CD4-positive, alpha-beta T cell (primary cell): ENCODE data around the gene CLPTM1. TPM values are rescaled to one million over a fixed set of nuclear protein-coding genes. Genes with fewer than 3 reads are reported as not detected.

ENCODE experiments used
- ATAC-seq: fragments of 200-7000 bp; cut with Tn5 transposase; one replicate; pipeline ENCODE4 v1.10.0; 2022; ENCODE audit warnings: mild to moderate bottlenecking; ENCODE audit not compliant: poor library complexity
- CTCF ChIA-PET: fragments of 350-600 bp; sonication (Branson Sonifier 250); formaldehyde crosslinking; loops from one replicate; lab custom pipeline; 2021; ENCODE audit warnings: antibody characterized with exemption, inconsistent platforms; lab: Charles Lee
- POLR2A ChIA-PET: fragments of 350-600 bp; sonication (Branson Sonifier 250); formaldehyde crosslinking; loops from one replicate; lab custom pipeline; 2021; ENCODE audit warnings: antibody characterized with exemption, inconsistent platforms; lab: Charles Lee
- DNase-seq, 14 experiments: peaks; one replicate each; pipeline ENCODE4 v3.0.0-alpha.2; 2013 to 2020; ENCODE audit warnings: mixed read lengths in 2 of 14
- H3K27ac ChIP-seq, 2 donors: one replicate each; pipeline versions ENCODE4 v1.5.1 to v1.7.0; 2013; ENCODE audit warnings: low read length in 2 of 2, low read depth in 1 of 2, mild to moderate bottlenecking in 1 of 2
- H3K27me3 ChIP-seq, 2 experiments: 1 replicate in 1 of 2; 2 replicates in 1 of 2; pipeline versions ENCODE4 v1.6.1 to v1.7.0; 2013; ENCODE audit warnings: low read length in 2 of 2, control low read depth in 1 of 2, mild to moderate bottlenecking in 1 of 2, moderate library complexity in 1 of 2; ENCODE audit not compliant: insufficient read depth in 2 of 2, control insufficient read depth in 1 of 2
- H3K36me3 ChIP-seq: one replicate; pipeline ENCODE4 v1.6.1; 2013; ENCODE audit warnings: low read length, control low read depth; ENCODE audit not compliant: insufficient read depth
- H3K4me1 ChIP-seq: one replicate; pipeline ENCODE4 v1.6.1; 2013; ENCODE audit warnings: low read length, control low read depth; ENCODE audit not compliant: insufficient read depth
- H3K4me3 ChIP-seq: one replicate; pipeline ENCODE4 v1.5.1; 2013; ENCODE audit warnings: mild to moderate bottlenecking, low read length, moderate library complexity
- H3K9me3 ChIP-seq, 2 experiments: 1 replicate in 1 of 2; 2 replicates in 1 of 2; pipeline versions ENCODE4 v1.6.1 to v1.7.0; 2013; ENCODE audit warnings: low read length in 2 of 2, mild to moderate bottlenecking in 2 of 2, control low read depth in 1 of 2, moderate library complexity in 1 of 2; ENCODE audit not compliant: control insufficient read depth in 1 of 2, insufficient read depth in 1 of 2
- H3K27ac Mint-ChIP-seq: one replicate; pipeline ENCODE4 v1.8.0; 2020; ENCODE audit warnings: mixed read lengths
- H3K27me3 Mint-ChIP-seq: one replicate; pipeline ENCODE4 v1.8.0; 2021; ENCODE audit warnings: mixed read lengths
- H3K36me3 Mint-ChIP-seq: one replicate; pipeline ENCODE4 v1.8.0; 2021; ENCODE audit warnings: low read depth, mixed read lengths
- H3K4me1 Mint-ChIP-seq: one replicate; pipeline ENCODE4 v1.8.0; 2021; ENCODE audit warnings: low read depth, mixed read lengths
- H3K4me3 Mint-ChIP-seq: one replicate; pipeline ENCODE4 v1.8.0; 2020; ENCODE audit warnings: mild to moderate bottlenecking, mixed read lengths
- H3K9me3 Mint-ChIP-seq: one replicate; pipeline ENCODE4 v1.8.0; 2020; ENCODE audit warnings: mixed read lengths
- CTCF ChIP-seq: fragments of 200-600 bp; IDR thresholded peaks from one replicate; pipeline ENCODE4 v1.8.0; 2022; ENCODE audit warnings: antibody characterized with exemption, mild to moderate bottlenecking
- intact Hi-C, 2 experiments: fragments of 100-400 bp; cut with DNase I in 1 of 2; cut with micrococcal nuclease in 1 of 2; formaldehyde crosslinking; loops; one replicate each; pipeline versions ENCODE4 v1.15.1 to v1.9.0; 2023 to 2025; cut with DNase I, micrococcal nuclease
- total RNA-seq, 174 experiments: library from RNA in 2 of 174; stranded (reverse) in 2 of 174; gene quantifications; one replicate each; pipeline ENCODE4 v1.2.3 and lab custom pipeline; 2021 to 2026

Gene CLPTM1
- total RNA-seq, 2 experiments from 2014 or later: 71.0 to 72.7 TPM

DNA sequence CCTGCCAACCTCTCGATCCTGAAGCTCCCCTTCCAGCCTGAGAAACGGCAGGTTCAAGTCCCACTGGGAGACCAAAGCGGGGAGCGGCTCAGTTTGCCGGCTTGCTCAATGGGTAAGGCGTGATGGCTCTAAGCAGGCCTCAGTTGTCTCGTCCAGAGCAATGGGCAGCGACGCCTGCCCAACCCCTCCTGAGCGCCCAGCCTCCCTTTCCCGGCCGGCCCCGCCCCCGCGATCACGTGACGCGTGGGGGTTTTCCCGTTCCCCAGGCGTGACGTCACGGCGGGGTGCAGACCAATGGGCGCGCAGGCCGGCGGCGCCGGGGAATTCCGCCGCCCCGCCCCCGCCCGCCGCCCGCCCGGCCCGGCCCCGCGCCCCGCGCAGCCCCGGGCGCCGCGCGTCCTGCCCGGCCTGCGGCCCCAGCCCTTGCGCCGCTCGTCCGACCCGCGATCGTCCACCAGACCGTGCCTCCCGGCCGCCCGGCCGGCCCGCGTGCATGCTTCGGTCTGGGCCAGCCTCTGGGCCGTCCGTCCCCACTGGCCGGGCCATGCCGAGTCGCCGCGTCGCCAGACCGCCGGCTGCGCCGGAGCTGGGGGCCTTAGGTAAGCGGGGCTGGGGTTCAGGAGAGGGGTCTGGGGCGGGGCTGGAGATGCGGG lies 46.0 kb downstream of the CLPTM1 start, which contains the start of gene RELB:
RELB (plus strand) TSS at position 378 of the 653 bp plus-strand sequence; CDS start at position 494, 116 bp downstream.
- Mint-ChIP-seq H3K4me3 (peak within 1 kb of the TSS; percentile 100), H3K36me3 (peaks cover 18% of the 10 kb centered on the region), H3K9me3 (no peaks in the 10 kb centered on the region), H3K27me3 (no peaks in the 10 kb centered on the region), H3K4me1 (peaks cover 10% of the 10 kb centered on the region), H3K27ac (peak within 1 kb of the TSS; percentile 100)
- peak; percentile 90 to 98 (median 94) for DNase-seq
- peaks cover 25% of the 10 kb centered on the region for H3K36me3 ChIP-seq
- intact Hi-C loops: loop anchor here in 1 of 2 experiments (1.0 to 5.0 kb wide), 5 partner anchors 38 to 251 kb away; partner anchors contain the start of genes CLASRP, CLPTM1 and MARK4
- TF ChIP-seq CTCF: no peak
- peak within 1 kb of the TSS; percentile 58 for H3K4me3 ChIP-seq
- ATAC-seq: peak; percentile 55
- H3K9me3 ChIP-seq: no peaks in the 10 kb centered on the region
- ChIA-PET CTCF (interaction anchor here (1.1 to 2.5 kb wide), 2 partner anchors 16 to 58 kb away, joined by 3 to 8 read pairs; no protein-coding TSS in a partner anchor), POLR2A (interaction anchor here (0.6 to 3.1 kb wide), 11 partner anchors 8 to 901 kb away, joined by 3 to 31 read pairs (median 8); partner anchors contain the start of genes BLOC1S3, CLASRP, CLPTM1 and MYPOP)
- H3K27me3 ChIP-seq: no peaks in the 10 kb centered on the region
- H3K4me1 ChIP-seq: peaks cover 18% of the 10 kb centered on the region
- peak within 1 kb of the TSS; percentile 98 to 100 for H3K27ac ChIP-seq

DNA sequence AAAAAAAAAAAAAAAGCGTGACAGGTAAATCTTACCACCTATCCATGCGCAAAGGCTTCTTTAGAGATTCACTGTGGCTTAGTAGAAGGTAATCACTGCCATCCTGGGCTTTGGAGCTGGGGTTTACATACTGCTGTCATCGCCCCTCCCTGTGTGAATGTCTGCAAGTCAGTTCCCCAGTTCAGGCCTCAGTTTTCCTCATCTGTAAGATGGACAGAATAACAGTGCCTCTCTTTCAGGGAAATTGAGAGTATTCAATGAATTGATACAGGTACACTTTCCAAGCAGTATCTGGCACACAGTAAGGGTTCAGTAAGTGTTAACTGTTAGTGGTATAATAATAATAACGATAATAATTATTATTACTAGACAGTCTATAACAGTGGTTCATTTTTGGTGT lies 48.3 kb downstream of the CLPTM1 start:
- DNase-seq (no peak), ATAC-seq (no peak)
- H3K27ac Mint-ChIP-seq: peak overlapping the region; percentile 51
- Histone ChIP-seq H3K27ac (no peak overlapping the region), H3K4me1 (peaks cover 18% of the 10 kb centered on the region), H3K36me3 (peaks cover 38% of the 10 kb centered on the region), H3K9me3 (no peaks in the 10 kb centered on the region), H3K27me3 (no peaks in the 10 kb centered on the region), H3K4me3 (no peak overlapping the region)
- peaks cover 33% of the 10 kb centered on the region for H3K36me3 Mint-ChIP-seq
- no peak for TF ChIP-seq CTCF
- intact Hi-C loops: loop anchor here in 1 of 2 experiments (5.0 kb wide), 1 partner anchor 249 kb away; the partner anchor contains the start of gene MARK4
- no peaks in the 10 kb centered on the region for H3K9me3 Mint-ChIP-seq
- H3K4me1 Mint-ChIP-seq: peaks cover 10% of the 10 kb centered on the region
- no peaks in the 10 kb centered on the region for H3K27me3 Mint-ChIP-seq
- CTCF ChIA-PET: no interaction called here
- H3K4me3 Mint-ChIP-seq: peak overlapping the region; percentile 56
- POLR2A ChIA-PET: no interaction called here

DNA sequence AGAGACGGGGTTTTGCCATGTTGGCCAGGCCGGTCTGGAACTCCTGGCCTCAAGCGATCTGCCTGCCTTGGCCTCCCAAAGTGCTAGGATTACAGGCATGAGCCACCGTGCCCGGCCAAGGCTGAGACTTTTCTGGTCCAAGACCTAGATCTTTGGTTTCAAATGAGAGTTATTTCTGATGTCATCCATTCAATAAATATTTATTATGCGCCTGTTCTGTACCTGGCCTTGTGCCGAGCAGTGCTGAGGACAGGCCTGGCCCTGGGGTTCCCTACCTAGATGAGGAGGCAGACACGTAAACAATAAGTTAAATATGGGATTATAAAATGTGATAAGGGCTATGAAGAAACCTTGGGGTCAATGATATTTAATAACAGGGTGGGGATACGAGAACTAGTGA lies 50.6 kb downstream of the CLPTM1 start:
- H3K27ac ChIP-seq: no peak overlapping the region
- Mint-ChIP-seq H3K27me3 (no peaks in the 10 kb centered on the region), H3K9me3 (no peaks in the 10 kb centered on the region), H3K36me3 (peaks cover 47% of the 10 kb centered on the region), H3K27ac (peak overlapping the region; percentile 28), H3K4me1 (peaks cover 10% of the 10 kb centered on the region), H3K4me3 (no peak overlapping the region)
- ATAC-seq (no peak), DNase-seq (no peak)
- no peak overlapping the region for H3K4me3 ChIP-seq
- H3K9me3 ChIP-seq: no peaks in the 10 kb centered on the region
- H3K36me3 ChIP-seq: peaks cover 50% of the 10 kb centered on the region
- TF ChIP-seq CTCF: no peak
- POLR2A ChIA-PET: no interaction called here
- H3K27me3 ChIP-seq: no peaks in the 10 kb centered on the region
- CTCF ChIA-PET: no interaction called here
- H3K4me1 ChIP-seq: peaks cover 15% of the 10 kb centered on the region
- intact Hi-C loops: no loop called here
